GM13976 (cell line): ENCODE measurements around the gene IFIT3.

ENCODE experiments used
- DNase-seq: peaks from one replicate; pipeline ENCODE4 v3.0.0; 2012; ENCODE audit warnings: low spot score
- CTCF ChIP-seq: IDR thresholded peaks from 2 replicates; pipeline ENCODE4 v1.5.1; 2012; ENCODE audit warnings: borderline replicate concordance, mild to moderate bottlenecking; ENCODE audit not compliant: insufficient read depth; ENCODE audit errors: extremely low read depth, missing control alignments, control extremely low read depth
- in situ Hi-C: fragments of 300-500 bp; cut with MboI; formaldehyde crosslinking; loops from one replicate; pipeline ENCODE4 v1.12.0; 2022; ENCODE audit warnings: low sequenced_read_pairs, mixed read lengths, inconsistent platforms; ENCODE audit not compliant: unreplicated experiment

The IFIT3 gene

GRCh38 chr10:89388806-89389205 lies 61.0 kb downstream of the IFIT3 start:
- TF ChIP-seq CTCF: no peak
- DNase-seq: no peak
- in situ Hi-C loops: loop anchor here (10.0 kb wide), 1 partner anchor 114 kb away; no protein-coding TSS in a partner anchor

DNA sequence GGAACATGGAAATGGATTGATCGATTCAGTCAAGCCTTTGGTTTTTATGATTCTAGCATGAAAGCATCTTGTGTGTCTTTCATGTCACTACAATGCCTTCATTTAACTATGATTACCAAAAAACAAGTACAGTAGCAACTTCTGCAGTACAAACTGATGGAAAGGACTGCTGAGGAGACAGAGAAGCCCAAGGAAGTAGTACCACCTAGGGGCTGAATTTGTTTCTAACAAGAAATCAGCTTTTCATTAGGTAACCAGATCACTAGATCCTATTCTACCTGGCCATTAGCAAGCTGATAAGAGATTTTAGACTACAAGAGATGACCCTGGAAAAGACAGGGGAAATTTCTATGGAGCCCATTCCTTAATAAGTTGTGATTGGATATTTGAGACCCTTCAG lies 61.5 kb downstream of the IFIT3 start:
- no peak for TF ChIP-seq CTCF
- peak; percentile 32 for DNase-seq
- in situ Hi-C loops: loop anchor here (10.0 kb wide), 1 partner anchor 114 kb away; no protein-coding TSS in a partner anchor
